ENCODE data around the gene CC2D1A.
"Not testable (repeated sequence)": the region's sequence is repeated elsewhere in the genome, so short reads cannot be mapped to it uniquely, and the experiment has no call there.

The CC2D1A gene

GRCh38 chr19:13965377-13965896 lies 59.4 kb downstream of the CC2D1A start:
- no peak for DNase-seq

GRCh38 chr19:13965926-13966683 lies 60.1 kb downstream of the CC2D1A start:
- DNase-seq, result no peak

GRCh38 chr19:13966684-13967128 lies 60.7 kb downstream of the CC2D1A start:
- DNase-seq, result no peak

- not testable (repeated sequence) for DNase-seq
These were observed 61.2 kb downstream of the CC2D1A start for GRCh38 chr19:13967206-13967605.

- no peak for DNase-seq
These were observed 62.5 kb downstream of the CC2D1A start for GRCh38 chr19:13968383-13968935.

GRCh38 chr19:13968999-13969398 lies 63.0 kb downstream of the CC2D1A start:
- no peak for DNase-seq

GRCh38 chr19:13969897-13970296 lies 63.9 kb downstream of the CC2D1A start:
- DNase-seq, result no peak

- DNase-seq, result not testable (repeated sequence)
These were observed 65.9 kb downstream of the CC2D1A start for GRCh38 chr19:13971868-13972267.

- DNase-seq, result no peak
These were observed 66.6 kb downstream of the CC2D1A start for GRCh38 chr19:13972368-13973155.

GRCh38 chr19:13973479-13973878 lies 67.5 kb downstream of the CC2D1A start:
- not testable (repeated sequence) for DNase-seq

GRCh38 chr19:13974073-13974472 lies 68.1 kb downstream of the CC2D1A start:
- no peak for DNase-seq

- DNase-seq, result no peak
These were observed 69.9 kb downstream of the CC2D1A start for GRCh38 chr19:13975870-13976269.

GRCh38 chr19:13976446-13976845 lies 70.4 kb downstream of the CC2D1A start:
- no peak for DNase-seq

GRCh38 chr19:13977803-13978202 lies 71.8 kb downstream of the CC2D1A start:
- DNase-seq, result no peak

- peak; percentile 97 for DNase-seq
These were observed 72.6 kb downstream of the CC2D1A start for GRCh38 chr19:13978351-13979243.

- DNase-seq, result peak; percentile 78
These were observed 73.2 kb downstream of the CC2D1A start for GRCh38 chr19:13979244-13979615.

GRCh38 chr19:13979686-13980085 lies 73.7 kb downstream of the CC2D1A start:
- DNase-seq, result no peak

- DNase-seq, result no peak
These were observed 74.3 kb downstream of the CC2D1A start for GRCh38 chr19:13980340-13980739.

All from right hindlimb (tissue), 1 donor.